Stimulated activated CD8-positive, alpha-beta memory T cell treated with anti-CD3 and anti-CD28 coated beads, Interleukin-4, amount 100 ng/mL, for 24 hours (primary cell): ENCODE data around the gene PIK3AP1.
A peak's percentile ranks its signal among the peaks of the same experiment; 100 is the strongest.

Experiments used
- DNase-seq: peaks from one replicate; pipeline ENCODE4 v3.0.0-alpha.2; 2020; ENCODE audit warnings: low read depth

PIK3AP1 gene

DNA sequence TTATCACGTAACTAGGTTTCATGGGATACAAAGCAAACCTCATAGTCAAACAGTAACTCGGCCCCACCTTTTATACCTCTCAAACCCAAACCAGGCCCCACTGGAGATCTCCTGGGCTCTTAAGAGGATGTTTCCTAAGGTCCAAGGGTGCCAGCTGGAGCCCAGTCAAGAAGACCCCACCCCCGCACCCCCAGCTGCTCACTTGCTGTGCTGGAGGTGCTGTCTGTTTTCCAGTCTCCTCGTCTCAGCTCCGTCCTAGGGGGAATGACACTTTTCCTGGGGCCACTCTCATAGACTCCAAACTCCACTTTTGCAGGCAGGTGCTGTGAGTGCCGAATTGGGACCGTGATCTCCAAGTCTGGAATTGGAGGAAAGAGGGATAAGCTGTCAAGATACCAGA is 110.8 kb downstream of the PIK3AP1 start:
- no peak for DNase-seq

DNA sequence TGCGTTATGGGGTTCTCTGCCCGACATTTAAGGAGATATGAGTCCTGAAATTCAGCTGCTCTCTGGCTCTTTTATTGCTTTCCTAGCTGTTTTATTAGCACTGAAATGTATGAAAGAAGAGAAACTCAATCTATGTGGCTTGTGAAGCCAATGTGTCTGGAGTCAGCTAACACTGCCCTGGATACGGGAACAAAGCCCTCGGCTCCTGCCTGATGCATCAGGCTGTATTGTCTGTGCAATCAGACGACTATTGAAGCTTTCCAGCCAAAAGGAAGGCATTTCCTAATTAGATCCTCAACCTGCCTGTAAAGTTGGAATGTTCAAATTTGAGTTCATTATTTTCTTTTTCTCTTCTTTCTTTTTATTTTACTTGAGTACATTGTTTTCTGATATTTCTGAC is 111.5 kb downstream of the PIK3AP1 start:
- no peak for DNase-seq

DNA sequence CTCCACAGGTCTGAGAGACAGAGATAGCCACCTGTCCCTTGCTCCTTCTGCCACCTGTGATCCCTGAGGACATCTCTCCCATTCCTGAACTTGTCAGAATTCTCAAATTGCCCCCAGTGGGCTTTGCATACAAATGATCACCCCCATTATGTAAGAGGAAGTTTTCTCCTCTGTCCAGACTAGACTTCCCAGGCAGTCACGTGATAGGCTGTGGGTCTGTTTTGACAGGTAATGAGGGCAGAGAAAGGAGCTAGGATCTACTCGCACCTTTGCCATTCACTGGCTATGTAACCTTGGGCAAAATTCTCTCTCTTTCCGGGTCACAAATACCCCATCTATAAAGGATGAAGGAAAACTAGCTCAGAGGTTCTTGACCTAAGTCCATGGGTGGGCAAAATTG is 112.1 kb downstream of the PIK3AP1 start:
- no peak for DNase-seq

DNA sequence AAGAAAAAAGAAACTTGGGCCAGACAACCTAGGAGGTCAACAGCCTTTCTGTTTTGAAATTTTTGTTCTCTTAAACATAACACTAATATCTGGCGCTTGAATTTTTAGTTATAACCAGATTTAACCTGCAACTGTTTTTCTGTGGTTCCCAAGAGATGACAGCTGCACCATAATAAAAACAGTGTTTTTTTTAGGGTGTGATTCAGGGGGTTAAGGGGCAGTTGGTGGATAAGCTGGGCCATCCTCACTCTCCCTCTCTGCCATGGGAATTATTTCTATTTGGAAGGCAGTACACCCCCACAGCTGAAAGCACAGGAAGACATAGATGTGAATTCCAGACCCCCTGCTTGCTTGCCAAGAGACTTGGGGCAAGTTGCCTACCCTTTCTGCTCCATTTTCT is 113.4 kb downstream of the PIK3AP1 start:
- no peak for DNase-seq

DNA sequence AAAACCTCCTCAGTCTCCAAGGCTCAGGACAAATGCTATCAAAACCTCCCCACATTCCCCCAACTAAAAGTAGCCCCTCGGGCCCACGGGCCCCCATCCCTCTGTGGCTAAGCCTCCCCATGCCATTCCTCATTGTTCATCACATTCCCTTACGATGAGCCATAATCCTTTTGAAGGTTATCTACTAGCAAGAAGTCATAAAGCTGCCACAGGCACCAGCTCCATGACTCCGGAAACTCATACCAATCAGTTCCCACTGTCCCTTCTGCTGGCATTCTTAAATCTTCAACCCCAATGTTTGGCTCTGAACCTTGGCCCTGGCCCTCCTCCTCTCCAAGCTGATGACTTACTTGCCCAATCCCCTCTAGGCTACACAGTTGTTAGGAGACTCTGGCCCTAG is 114.1 kb downstream of the PIK3AP1 start:
- DNase-seq, result no peak

DNA sequence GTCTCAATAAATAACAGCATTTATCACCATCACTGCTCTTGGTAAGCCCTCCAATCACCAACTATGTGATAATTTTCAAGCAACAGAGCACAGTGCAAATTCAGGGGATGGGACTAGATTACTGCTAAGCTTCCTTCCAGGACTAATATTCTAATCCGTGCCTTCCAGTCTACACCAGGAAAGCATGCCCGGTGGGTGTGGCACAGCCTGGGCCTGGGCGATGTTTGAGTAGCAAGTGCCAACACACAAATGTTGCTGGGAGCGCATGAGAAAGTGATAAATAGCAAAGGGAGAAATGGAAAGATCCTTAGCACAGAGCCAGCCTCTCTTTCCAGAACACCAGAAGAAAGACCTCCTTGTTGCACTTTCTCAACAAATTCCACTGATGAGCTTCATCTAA is 120.0 kb downstream of the PIK3AP1 start:
- DNase-seq, result no peak

DNA sequence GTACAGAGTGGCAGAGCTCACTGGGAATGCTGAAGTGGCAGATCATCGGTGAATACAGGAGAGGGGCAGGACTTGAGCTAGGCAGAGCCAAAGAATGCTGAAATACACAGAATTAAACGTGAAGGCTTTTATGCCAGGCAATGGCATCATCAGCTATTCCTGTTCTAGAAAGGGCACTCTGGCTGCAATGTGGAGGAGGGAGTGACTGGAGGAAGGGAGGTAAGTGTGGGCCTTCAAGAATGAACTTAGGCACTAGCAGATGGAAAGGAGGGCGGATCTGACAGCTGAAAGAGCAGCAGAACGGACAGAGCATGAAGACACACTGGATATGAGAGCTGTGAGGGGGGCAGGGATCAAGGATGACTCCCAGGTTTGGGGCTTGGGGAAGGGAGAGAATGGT is 121.5 kb downstream of the PIK3AP1 start:
- no peak for DNase-seq

DNA sequence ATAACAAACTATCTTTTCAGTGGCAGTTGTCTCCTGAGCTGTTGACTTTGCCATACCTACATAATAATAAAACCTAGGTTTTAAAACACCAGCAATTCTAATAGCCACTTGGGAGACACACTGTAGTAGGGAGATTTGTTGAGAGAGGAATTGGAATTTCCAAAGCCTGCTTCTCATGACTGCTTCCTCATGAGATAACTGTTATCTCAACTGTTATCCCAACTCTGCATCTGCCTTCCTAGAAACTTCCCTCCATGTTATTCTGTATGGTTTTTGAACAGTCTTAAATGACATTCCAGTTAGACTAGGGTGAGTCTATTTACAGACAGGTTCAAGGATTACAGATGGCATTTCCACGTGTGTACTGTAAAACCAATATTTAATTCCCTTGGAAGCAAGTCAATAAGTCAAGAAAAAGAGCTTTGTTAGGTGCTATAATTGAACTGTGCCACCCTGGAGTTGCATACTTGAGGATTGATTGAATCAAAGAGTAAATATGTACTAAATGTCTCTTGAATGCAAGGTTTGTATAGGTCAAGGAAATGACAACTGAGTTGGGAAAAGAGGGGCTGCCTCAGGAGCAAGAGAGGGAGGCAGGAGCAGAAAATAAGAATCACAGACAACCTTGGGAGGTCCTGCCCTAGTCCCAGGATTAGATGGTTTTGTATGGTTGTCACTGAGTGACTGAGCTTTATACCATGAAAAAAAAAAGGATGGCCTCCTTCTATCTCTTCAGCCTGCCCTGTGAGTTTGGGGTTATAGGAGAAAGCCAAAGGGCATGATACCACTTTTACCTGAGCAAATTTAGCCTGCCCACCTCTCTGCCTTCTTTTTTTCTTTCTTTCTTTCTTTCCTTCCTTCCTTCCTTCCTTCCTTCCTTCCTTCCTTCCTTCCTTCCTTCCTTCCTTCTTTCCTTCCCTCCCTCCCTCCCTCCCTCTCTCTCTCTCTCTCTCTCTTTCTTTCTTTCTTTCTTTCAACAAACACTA is 123.6 kb downstream of the PIK3AP1 start:
- no peak for DNase-seq

DNA sequence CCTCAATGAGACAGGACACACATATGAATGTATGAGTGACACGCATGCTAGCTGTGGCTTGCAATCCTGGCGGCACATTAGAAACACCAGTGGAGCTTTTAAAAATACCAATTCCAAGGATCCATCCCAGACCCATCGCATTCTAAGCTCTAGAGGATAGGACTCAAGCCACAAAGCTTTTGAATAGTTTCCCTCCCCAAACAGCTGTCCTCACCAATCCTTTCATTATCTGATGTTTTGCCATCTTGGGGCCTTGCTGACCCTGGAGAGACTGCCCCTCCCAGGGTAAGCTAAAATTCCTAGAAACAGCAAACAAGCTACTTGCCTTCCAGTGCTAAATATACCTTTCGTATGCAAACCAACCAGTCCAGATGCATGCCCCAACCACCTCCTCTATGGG is 124.6 kb downstream of the PIK3AP1 start:
- DNase-seq, result no peak

DNA sequence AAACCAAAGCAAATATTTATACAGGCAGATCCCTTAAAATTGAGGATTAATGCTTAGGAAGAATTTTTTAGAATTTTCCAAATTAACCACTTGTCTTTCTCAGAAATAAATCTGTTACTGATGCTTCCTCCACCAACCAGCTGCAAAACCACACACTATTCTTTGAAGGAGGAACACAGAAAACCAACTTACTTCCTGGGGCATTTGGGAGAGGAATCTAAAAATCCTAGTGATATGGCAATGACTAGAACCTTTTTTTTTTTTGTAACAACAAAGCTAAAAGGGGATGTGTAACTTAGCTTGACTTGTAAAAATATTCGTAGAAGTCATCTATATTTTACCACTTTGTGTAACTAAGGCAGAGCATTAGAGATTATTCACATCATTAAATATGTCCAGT is 128.4 kb downstream of the PIK3AP1 start:
- no peak for DNase-seq

DNA sequence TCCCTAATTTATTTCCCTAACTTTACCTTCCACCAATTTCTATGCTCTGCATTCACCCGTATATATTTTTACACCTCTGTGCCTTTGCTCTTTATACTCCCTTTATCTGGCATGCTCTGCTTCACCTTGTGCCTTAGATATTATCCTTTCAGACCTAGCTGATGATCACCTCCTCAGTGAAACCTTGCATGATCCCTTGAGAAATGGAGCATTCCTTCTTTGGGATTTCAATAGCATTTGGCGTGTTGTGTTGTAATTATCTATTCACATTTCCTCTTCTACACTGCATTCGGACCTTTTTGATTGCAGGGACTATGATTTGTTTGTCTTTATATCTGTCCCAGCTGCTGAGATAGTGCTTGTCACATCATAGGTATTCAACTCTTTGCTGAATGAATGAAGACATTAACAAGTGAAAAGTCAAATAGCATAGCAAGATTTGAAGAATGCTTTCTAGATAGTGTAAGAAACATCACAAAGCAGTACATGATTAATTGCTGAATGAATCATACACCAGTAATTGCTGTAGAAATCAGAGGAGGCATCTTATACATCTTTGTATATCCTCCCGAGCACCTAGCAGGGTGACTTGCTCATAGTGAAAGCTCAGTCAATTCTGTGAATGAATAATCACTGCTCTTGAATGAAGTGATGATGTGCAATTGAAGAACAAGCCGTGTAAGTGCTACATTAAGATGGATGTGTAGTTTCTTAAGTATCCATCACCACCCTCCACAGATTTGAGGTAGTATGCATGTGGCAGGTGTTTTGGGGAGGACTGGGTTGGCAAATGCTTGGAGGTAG is 131.5 kb downstream of the PIK3AP1 start:
- no peak for DNase-seq

DNA sequence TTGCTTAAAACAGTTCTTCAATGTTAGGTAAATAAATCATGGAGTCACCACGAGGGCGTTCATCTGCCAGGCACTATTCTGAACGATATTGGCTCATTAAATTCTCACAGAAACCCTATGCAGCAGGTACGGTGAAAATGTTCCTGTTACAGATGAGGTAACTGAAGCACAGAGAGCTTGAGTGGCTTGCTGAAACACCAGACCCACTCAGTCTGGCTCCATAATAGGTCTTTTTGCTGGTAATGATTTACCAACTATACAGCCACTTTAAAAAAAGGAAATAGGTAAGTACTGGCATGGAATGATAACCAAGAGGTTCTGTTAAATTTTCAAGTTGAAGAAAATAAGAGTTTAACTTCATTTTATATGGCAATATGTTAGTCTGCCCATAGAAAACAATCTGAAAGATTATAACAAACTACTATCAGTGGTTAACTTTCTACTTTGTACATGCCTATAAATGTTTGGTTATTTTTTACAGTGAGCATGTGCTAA is 132.2 kb downstream of the PIK3AP1 start:
- no peak for DNase-seq

DNA sequence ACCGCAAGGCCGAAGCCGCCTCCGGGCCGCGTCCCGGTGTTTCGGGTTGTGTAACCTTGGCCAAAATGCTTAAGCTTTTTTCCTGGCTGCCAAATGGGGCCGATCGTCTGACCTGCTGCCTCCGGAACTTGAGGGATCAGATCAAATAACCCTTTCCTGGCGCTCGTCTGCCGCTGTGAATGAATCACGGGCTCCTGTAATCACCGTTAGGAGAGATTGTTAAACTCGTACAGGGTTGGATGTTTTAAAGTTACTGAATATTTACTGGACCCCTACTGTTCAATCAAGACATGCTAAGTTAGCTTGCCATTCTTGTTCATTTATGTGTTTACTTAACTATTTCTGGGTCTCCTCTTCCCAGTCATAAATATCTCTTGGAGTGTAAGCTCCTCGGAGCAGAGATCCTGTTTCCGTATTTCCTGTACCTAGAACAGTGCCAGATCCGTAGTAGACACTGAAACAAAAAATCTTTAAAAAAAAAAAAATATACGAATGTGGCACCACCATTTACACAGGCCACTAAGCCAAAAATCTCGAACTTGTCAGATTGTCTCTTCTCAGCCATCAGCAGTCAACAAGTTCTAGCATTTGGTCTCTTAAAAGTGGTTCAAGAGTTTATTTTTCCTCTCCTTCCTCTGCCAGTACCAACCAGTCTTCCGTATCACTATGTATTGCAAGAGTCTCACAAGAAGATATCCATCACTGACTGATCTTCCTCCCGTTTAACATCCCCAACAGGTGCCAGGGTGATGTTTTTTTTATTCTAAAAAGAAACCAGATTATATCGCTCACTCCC is 132.9 kb downstream of the PIK3AP1 start:
- DNase-seq, result no peak

DNA sequence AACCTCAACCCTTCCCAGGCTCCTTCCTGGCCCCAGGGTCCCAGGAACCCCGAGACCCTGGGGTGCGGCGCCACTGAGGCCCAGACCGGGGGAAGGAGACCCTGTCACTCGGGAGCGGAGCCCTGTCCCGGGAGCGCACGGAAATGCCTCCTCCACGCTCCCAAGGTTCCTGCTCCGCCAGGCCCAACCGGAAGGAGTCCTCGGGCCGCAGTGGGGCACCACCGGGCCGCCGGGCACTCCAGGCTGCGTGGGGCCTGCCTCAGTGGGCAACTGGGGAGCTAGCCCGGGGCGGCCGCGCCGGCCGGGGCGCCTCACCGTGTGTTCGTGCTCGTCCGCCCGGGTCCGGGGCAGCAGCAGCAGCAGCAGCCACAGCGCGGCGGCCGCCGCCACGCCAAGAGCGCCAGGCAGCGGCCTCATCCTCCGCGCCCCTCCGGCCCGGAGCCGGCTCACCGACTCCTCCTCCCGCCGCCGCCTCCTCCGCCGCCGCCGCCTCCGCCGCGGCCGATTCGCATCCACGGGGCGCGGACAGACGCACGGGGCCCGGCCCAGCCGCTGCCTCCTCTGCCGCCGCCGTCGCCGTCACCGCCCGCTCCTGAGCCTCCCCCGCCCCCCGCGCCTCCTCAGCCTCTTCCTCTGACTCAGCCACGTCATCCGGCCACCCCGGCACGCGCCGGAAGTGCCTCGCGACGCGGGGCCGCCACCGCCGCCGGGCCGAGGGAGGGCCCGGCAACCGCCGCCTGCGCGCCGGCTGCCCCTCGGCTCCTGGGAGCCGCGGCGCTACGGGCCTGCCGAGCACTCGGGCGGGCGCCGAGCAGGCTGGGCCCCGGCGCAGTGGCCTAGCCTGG is 133.7 kb downstream of the PIK3AP1 start, which contains the start of gene TM9SF3:
Gene TM9SF3, minus strand, starts transcription at position 594 of the 845 bp plus-strand sequence. Its CDS starts 177 bp downstream, at position 417.
- DNase-seq, result peak; percentile 90

DNA sequence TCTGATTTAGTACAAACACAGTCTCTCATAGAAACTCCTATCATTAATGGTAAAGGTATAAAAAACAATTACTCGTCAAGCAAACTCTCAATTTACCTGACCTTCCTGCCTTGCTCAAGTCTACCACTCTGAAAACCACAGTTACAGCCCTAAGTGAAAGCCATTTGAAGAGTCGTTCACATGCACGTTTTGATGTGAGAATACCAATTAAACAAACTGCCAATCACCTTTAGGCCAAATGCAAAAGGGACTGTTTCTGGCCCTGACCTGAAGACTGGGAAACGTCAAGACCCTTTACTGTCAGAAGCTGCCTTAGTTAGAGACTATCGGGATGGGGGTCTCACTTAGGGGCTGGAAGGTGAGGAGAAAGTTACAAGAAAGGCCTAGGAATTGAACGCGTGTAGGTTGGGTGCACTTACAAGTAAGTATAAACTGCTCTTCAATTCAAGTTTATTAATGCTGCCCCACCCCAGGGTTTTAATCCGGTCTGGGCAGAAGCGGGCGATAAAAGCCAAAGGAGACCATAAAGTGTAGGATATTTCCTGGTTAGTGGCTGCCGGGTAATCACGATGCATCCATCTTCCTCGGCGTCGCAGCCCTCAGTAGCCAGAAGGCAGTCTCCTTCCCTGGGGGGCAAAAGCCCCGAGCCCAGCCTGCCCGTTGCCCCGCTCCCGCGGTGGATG is 134.4 kb downstream of the PIK3AP1 start:
- no peak for DNase-seq

DNA sequence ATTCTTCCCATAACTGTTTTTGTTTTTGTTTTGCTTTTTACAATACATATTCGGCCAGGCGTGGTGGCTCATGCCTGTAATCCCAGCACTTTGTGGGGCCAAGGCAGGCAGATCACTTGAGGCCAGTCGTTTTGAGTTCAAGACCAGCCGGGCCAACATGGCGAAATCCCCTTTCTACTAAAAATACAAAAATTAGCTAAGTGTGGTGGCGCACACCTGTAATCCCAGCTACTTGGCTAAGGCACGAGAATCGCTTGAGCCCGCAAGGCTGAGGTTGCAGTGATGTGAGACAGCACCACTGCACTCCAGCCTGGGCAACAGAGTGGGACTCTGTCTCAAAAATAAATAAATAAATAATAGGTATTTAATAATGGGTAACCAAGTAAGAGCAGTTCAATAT is 135.8 kb downstream of the PIK3AP1 start:
- no peak for DNase-seq

DNA sequence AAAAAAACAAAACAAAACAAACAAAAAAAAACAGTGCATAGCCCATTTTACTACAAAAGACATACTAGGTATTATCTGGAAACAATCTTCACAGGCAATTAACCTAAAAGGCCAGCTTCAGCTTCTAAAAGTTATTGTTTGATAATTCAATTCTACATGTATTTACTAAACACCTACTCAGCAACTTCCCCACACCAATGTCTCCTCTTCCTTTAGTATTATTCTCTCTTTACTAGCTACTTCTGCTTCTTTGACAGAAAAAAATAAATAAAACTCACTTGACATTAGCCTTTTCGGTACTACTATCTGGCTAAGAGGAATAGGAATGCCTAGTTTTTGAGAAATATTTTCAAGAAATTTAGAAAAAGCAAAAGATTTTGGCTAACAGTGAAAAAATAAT is 136.3 kb downstream of the PIK3AP1 start:
- DNase-seq, result no peak

DNA sequence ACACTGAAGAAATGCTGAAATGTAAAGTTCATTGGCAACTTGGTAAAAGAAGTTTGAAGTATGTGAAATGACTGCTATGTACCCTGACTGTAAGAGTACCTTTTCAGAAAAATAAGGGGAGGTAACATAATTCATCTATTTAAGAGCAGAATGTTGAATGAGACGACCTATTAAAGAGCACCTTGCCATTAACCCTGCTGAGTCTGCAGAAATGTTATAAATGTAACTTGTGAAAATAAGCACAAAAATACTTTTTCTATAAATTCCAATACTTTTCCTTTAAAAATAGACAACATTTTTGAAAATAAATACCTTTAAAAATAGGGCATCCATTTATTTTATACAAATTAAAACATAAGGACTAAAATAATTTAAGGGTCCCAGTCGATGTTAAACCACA is 141.2 kb downstream of the PIK3AP1 start:
- no peak for DNase-seq

DNA sequence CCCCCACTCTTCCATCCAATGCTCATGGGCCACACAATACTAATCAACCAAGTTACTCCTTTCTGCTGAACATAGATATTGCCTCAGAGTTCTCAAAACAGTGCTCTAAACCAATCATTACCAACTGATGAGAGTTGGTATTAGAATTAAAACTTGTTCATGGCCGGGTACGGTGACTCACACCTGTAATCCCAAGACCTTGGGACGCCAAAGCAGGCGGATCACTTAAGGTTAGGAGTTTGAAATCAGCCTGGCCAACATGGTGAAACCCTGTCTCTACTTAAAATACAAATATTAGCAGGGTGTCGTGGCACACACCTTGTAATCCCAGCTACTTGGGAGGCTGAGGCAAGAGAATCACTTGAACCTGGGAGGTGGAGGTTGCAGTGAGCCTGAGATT is 141.7 kb downstream of the PIK3AP1 start:
- DNase-seq, result no peak

DNA sequence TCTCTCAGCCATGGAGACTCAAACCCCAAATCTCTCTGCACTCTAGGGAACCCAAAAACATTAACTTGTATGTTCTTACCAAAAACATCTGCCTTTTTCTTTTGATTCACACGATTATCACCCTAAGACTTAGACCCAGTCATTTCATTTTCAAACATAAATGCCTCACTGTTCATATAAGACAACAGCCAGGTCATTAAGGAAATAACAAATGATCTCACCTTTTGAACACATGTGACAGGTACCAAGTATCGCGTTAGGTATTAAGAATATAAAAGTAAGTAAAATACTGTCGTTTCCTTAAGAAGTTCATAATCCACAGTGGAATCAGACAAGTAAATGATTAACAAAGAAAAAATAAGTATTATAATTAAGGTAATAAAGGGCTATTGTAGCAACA is 142.3 kb downstream of the PIK3AP1 start:
- DNase-seq, result no peak
